ENCODE results near the gene MAGI2. TPM values are rescaled to one million over a fixed set of nuclear protein-coding genes. Genes with fewer than 3 reads are reported as not detected.

Gene MAGI2
- total RNA-seq, 1 experiment from 2014 or later: 0.52 TPM

DNA sequence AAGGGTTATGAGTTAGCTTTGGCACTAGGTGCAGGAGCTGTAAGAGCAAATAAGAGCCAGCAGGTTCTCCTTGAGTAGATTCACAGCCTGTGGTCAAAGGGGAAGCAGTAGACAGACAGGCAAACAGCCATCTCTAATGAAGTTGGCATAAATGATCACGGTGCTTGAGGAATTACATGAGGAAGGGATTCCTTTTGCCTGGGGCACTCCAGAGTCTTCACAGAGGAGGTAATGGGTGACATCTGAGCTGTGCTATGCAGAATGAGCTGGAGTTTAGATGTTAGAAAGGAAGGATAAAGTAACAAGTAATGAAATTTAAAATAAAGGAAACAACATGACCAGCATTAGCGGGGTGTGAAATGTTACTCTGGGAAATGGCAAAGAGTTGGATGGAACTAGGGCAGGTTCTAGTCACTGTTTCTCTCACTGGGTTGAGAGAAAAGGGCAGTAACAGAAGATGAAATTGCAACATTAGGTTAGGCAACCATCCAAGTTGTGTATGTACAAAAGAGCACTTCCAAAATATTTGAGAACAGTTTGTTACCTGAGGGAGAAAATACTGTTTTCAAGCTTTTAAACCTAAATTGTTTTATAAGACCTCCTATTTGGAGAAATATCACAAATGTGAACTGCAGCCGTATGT lies 1041.1 kb downstream of the MAGI2 start:
- Mint-ChIP-seq H3K9me3 (ENCODE audit: low read depth, unreplicated experiment) (no peaks in the 10 kb centered on the region), H3K27me3 (ENCODE audit: unreplicated experiment) (peaks cover 20% of the 10 kb centered on the region), H3K4me3 (ENCODE audit: low read depth, unreplicated experiment) (no peak overlapping the region), H3K36me3 (ENCODE audit: insufficient read depth, unreplicated experiment) (no peaks in the 10 kb centered on the region), H3K4me1 (ENCODE audit: low read depth, unreplicated experiment) (no peaks in the 10 kb centered on the region), H3K27ac (ENCODE audit: unreplicated experiment) (no peak overlapping the region)
- TF ChIP-seq, protein P1, sequence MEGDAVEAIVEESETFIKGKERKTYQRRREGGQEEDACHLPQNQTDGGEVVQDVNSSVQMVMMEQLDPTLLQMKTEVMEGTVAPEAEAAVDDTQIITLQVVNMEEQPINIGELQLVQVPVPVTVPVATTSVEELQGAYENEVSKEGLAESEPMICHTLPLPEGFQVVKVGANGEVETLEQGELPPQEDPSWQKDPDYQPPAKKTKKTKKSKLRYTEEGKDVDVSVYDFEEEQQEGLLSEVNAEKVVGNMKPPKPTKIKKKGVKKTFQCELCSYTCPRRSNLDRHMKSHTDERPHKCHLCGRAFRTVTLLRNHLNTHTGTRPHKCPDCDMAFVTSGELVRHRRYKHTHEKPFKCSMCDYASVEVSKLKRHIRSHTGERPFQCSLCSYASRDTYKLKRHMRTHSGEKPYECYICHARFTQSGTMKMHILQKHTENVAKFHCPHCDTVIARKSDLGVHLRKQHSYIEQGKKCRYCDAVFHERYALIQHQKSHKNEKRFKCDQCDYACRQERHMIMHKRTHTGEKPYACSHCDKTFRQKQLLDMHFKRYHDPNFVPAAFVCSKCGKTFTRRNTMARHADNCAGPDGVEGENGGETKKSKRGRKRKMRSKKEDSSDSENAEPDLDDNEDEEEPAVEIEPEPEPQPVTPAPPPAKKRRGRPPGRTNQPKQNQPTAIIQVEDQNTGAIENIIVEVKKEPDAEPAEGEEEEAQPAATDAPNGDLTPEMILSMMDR (IDR thresholded peaks at IDR 0.05; ENCODE audit: unreplicated experiment): no peak
- no TSS peak for BruUV-seq (replicated peaks)
- intact Hi-C loops (cut with micrococcal nuclease; ENCODE audit: unreplicated experiment): no loop called here
- CTCF ChIA-PET: no interaction called here
- no peak for DNase-seq

DNA sequence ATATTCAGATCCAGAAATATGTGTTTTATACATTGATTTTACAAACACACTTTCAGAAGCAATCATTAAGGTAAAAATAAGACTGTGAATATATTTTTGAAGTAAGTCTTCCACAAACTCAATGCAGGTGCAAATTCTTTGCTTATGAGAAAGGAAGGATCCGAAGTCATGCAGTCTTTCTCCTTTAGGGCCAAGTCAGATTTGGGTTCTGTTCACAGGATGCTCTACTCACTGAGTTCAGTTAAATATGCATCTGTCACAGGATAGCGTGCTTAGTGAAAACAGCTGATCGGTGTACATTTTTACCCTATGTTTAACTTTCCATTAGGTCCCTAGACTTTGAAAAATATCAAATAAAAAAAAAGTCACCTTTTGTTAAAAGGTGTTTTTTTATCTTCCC lies 1046.4 kb downstream of the MAGI2 start:
- Mint-ChIP-seq H3K36me3 (ENCODE audit: insufficient read depth, unreplicated experiment) (no peaks in the 10 kb centered on the region), H3K4me1 (ENCODE audit: low read depth, unreplicated experiment) (no peaks in the 10 kb centered on the region), H3K27ac (ENCODE audit: unreplicated experiment) (no peak overlapping the region), H3K4me3 (ENCODE audit: low read depth, unreplicated experiment) (no peak overlapping the region), H3K9me3 (ENCODE audit: low read depth, unreplicated experiment) (no peaks in the 10 kb centered on the region), H3K27me3 (ENCODE audit: unreplicated experiment) (peaks cover 4% of the 10 kb centered on the region)
- CTCF ChIA-PET: no interaction called here
- DNase-seq: no peak
- TF ChIP-seq, protein P1 (IDR thresholded peaks at IDR 0.05; ENCODE audit: unreplicated experiment): no peak
- intact Hi-C loops (cut with micrococcal nuclease; ENCODE audit: unreplicated experiment): no loop called here
- BruUV-seq (replicated peaks): no TSS peak

DNA sequence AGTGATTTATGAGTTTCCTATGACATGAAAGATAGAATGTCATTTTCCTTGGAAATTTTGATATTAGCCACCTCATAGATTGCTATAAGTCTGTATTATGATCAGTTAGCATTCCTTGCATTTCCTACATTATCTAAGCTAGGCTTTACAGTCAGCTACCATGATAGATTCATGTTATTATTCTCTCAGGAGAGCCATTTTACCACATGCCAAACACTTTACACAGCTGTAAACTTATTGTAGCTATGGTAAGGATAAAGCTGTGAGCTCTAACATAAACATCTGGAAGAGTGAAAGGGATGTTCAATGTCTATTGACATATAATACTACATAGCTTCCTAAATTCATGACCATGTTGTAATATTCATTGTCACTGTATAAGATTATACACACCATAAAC lies 1046.9 kb downstream of the MAGI2 start:
- Mint-ChIP-seq H3K9me3 (ENCODE audit: low read depth, unreplicated experiment) (no peaks in the 10 kb centered on the region), H3K27me3 (ENCODE audit: unreplicated experiment) (no peaks in the 10 kb centered on the region), H3K4me1 (ENCODE audit: low read depth, unreplicated experiment) (no peaks in the 10 kb centered on the region), H3K4me3 (ENCODE audit: low read depth, unreplicated experiment) (no peak overlapping the region), H3K27ac (ENCODE audit: unreplicated experiment) (no peak overlapping the region), H3K36me3 (ENCODE audit: insufficient read depth, unreplicated experiment) (no peaks in the 10 kb centered on the region)
- no peak for DNase-seq
- CTCF ChIA-PET: no interaction called here
- TF ChIP-seq, protein P1 (IDR thresholded peaks at IDR 0.05; ENCODE audit: unreplicated experiment): no peak
- BruUV-seq (replicated peaks): no TSS peak
- intact Hi-C loops (cut with micrococcal nuclease; ENCODE audit: unreplicated experiment): no loop called here

DNA sequence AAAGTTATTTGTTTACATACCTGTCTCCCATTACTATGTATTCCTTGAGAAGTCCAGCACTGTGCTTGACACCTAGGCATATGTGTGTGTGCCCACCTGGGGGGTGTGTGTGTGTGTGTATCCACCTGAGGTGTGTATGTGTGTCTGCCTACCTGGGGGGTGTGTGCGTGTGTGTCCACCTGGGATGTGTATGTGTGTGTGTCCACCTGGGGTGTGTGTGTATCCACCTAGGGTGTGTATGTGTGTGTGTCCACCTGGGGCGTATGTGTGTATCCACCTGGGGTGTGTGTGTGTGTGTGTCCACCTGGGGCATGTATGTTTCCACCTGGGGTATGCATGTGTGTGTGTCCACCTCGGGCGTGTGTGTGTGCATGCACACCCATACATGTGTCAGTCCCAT lies 1051.4 kb downstream of the MAGI2 start:
- intact Hi-C loops (cut with micrococcal nuclease; ENCODE audit: unreplicated experiment): no loop called here
- CTCF ChIA-PET: no interaction called here
- no peaks in the 10 kb centered on the region for H3K4me1 Mint-ChIP-seq (ENCODE audit: low read depth, unreplicated experiment)
- TF ChIP-seq, protein P1 (IDR thresholded peaks at IDR 0.05; ENCODE audit: unreplicated experiment): no peak
- BruUV-seq (replicated peaks): no TSS peak
- no peak for DNase-seq
- no peaks in the 10 kb centered on the region for H3K36me3 Mint-ChIP-seq (ENCODE audit: insufficient read depth, unreplicated experiment)
- no peak overlapping the region for H3K27ac Mint-ChIP-seq (ENCODE audit: unreplicated experiment)
- no peaks in the 10 kb centered on the region for H3K27me3 Mint-ChIP-seq (ENCODE audit: unreplicated experiment)
- H3K9me3 Mint-ChIP-seq (ENCODE audit: low read depth, unreplicated experiment): no peaks in the 10 kb centered on the region
- no peak overlapping the region for H3K4me3 Mint-ChIP-seq (ENCODE audit: low read depth, unreplicated experiment)
